Ovary (tissue), 3 donors: Measurements from ENCODE around the gene DOP1A.

Source experiments
- EP300 ChIP-seq: sonication (generic); formaldehyde crosslinking; IDR thresholded peaks from one replicate; pipeline ENCODE4 v1.6.1; 2017; ENCODE audit warnings: antibody characterized with exemption
- TF ChIP-seq, protein P1 (sequence below), 3 donors: fragments of 450-650 bp in 2 of 3; fragments of 200-600 bp in 1 of 3; IDR thresholded peaks; one replicate each; pipeline versions ENCODE4 v1.5.1 to v1.8.0; 2016 to 2022; ENCODE audit warnings: antibody characterized with exemption in 3 of 3, mild to moderate bottlenecking in 1 of 3
- donor health status: DM: no; HTN: no; CAD: no.

DNA sequence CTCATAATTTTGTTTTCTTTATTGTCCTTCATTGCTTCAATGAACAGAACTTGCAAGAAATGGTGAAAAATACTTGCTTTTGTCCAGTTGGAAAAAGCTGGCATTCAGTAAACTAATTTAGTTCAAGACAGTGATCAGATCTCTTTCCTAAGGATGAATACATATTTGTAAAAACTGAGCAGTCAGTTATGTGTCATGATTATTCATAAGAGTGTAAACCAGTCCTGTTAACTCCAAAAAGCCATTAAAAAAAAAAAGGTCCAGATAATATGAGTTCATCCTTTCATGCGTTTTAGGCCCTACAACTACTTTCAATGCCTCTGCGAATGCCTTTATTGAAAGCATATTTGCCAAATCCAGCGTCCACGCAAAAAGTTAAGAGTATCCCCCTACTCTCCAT is 125.0 kb downstream of the DOP1A start:
- TF ChIP-seq, protein P1, sequence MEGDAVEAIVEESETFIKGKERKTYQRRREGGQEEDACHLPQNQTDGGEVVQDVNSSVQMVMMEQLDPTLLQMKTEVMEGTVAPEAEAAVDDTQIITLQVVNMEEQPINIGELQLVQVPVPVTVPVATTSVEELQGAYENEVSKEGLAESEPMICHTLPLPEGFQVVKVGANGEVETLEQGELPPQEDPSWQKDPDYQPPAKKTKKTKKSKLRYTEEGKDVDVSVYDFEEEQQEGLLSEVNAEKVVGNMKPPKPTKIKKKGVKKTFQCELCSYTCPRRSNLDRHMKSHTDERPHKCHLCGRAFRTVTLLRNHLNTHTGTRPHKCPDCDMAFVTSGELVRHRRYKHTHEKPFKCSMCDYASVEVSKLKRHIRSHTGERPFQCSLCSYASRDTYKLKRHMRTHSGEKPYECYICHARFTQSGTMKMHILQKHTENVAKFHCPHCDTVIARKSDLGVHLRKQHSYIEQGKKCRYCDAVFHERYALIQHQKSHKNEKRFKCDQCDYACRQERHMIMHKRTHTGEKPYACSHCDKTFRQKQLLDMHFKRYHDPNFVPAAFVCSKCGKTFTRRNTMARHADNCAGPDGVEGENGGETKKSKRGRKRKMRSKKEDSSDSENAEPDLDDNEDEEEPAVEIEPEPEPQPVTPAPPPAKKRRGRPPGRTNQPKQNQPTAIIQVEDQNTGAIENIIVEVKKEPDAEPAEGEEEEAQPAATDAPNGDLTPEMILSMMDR (IDR thresholded peaks at IDR 0.05), result no peak
- TF ChIP-seq EP300, result no peak
